H9 (cell line): ENCODE data around the gene MMP25. TPM values are rescaled to one million over a fixed set of nuclear protein-coding genes. Genes with fewer than 3 reads are reported as not detected.

Experiments
- DNase-seq: peaks from one replicate; pipeline ENCODE4 v3.0.0-alpha.2; 2017
- H2AFZ ChIP-seq: one replicate; pipeline ENCODE4 v1.6.1; 2013; ENCODE audit warnings: mild to moderate bottlenecking, low read length, control low read depth, moderate library complexity
- H2AK5ac ChIP-seq: 2 replicates; pipeline ENCODE4 v1.6.1; 2013; ENCODE audit warnings: low read length, control low read depth, mixed read lengths; ENCODE audit not compliant: insufficient read length
- H2BK120ac ChIP-seq: one replicate; pipeline ENCODE4 v1.6.1; 2013; ENCODE audit warnings: low read depth, mild to moderate bottlenecking, low read length, control low read depth, inconsistent platforms; ENCODE audit not compliant: poor library complexity, severe bottlenecking
- H2BK12ac ChIP-seq: 2 replicates; pipeline ENCODE4 v1.6.1; 2013; ENCODE audit warnings: low read length, control low read depth, mixed read lengths, low read depth; ENCODE audit not compliant: insufficient read length
- H2BK15ac ChIP-seq: 2 replicates; pipeline ENCODE4 v1.6.1; 2013; ENCODE audit warnings: low read depth, low read length, control low read depth
- H2BK20ac ChIP-seq: one replicate; pipeline ENCODE4 v1.6.1; 2013; ENCODE audit warnings: low read depth, mild to moderate bottlenecking, low read length, control low read depth, inconsistent platforms; ENCODE audit not compliant: poor library complexity, severe bottlenecking
- H2BK5ac ChIP-seq: 2 replicates; pipeline ENCODE4 v1.6.1; 2013; ENCODE audit warnings: low read length, control low read depth, mixed read lengths; ENCODE audit not compliant: insufficient read length
- H3K14ac ChIP-seq: 2 replicates; pipeline ENCODE4 v1.6.1; 2013; ENCODE audit warnings: low read length, control low read depth; ENCODE audit not compliant: insufficient read depth
- H3K18ac ChIP-seq: 2 replicates; pipeline ENCODE4 v1.6.1; 2013; ENCODE audit warnings: low read depth, mild to moderate bottlenecking, mixed read lengths, low read length, control low read depth; ENCODE audit not compliant: insufficient read length
- H3K23ac ChIP-seq: 2 replicates; pipeline ENCODE4 v1.6.1; 2013; ENCODE audit warnings: low read length, control low read depth, mixed read lengths, low read depth; ENCODE audit not compliant: insufficient read length
- H3K23me2 ChIP-seq: 2 replicates; pipeline ENCODE4 v1.6.1; 2013; ENCODE audit warnings: low read depth, mild to moderate bottlenecking, mixed read lengths, low read length, control low read depth; ENCODE audit not compliant: insufficient read length, poor library complexity, severe bottlenecking
- H3K27ac ChIP-seq: 2 replicates; pipeline ENCODE4 v1.5.1; 2013; ENCODE audit warnings: low read length, control low read depth, mixed read lengths, low read depth; ENCODE audit not compliant: insufficient read length
- H3K27me3 ChIP-seq: 2 replicates; pipeline ENCODE4 v1.6.1; 2013; ENCODE audit warnings: low read length, control low read depth, inconsistent platforms; ENCODE audit not compliant: insufficient read depth
- H3K4ac ChIP-seq: 2 replicates; pipeline ENCODE4 v1.6.1; 2013; ENCODE audit warnings: low read depth, mild to moderate bottlenecking, control low read depth, inconsistent platforms, low read length, moderate library complexity
- H3K4me1 ChIP-seq: 2 replicates; pipeline ENCODE4 v1.6.1; 2013; ENCODE audit warnings: low read length, control low read depth, inconsistent platforms; ENCODE audit not compliant: insufficient read depth
- H3K4me2 ChIP-seq: 2 replicates; pipeline ENCODE4 v1.6.1; 2013; ENCODE audit warnings: low read length, control low read depth, mixed read lengths; ENCODE audit not compliant: insufficient read length, insufficient read depth
- H3K56ac ChIP-seq: 2 replicates; pipeline ENCODE4 v1.6.1; 2013; ENCODE audit warnings: low read depth, mild to moderate bottlenecking, mixed read lengths, low read length, control low read depth; ENCODE audit not compliant: insufficient read length
- H3K79me1 ChIP-seq: 2 replicates; pipeline ENCODE4 v1.6.1; 2013; ENCODE audit warnings: low read depth, mild to moderate bottlenecking, moderate library complexity, low read length, control low read depth, inconsistent platforms; ENCODE audit not compliant: insufficient read depth, poor library complexity, severe bottlenecking
- H3K79me2 ChIP-seq: 2 replicates; pipeline ENCODE4 v1.6.1; 2013; ENCODE audit warnings: low read length, control low read depth, inconsistent platforms; ENCODE audit not compliant: insufficient read depth
- H3K9ac ChIP-seq: 2 replicates; pipeline ENCODE4 v1.6.1; 2013; ENCODE audit warnings: low read length, control low read depth, mixed read lengths; ENCODE audit not compliant: insufficient read length; ENCODE audit errors: extremely low read depth
- H3K9me3 ChIP-seq: one replicate; pipeline ENCODE4 v1.6.1; 2013; ENCODE audit warnings: low read depth, low read length, inconsistent platforms; ENCODE audit not compliant: control insufficient read depth
- H3T11ph ChIP-seq: one replicate; pipeline ENCODE4 v1.6.1; 2013; ENCODE audit warnings: mild to moderate bottlenecking, low read length, control low read depth, inconsistent platforms
- H4K20me1 ChIP-seq: one replicate; pipeline ENCODE4 v1.6.1; 2013; ENCODE audit not compliant: control insufficient read depth, insufficient read length, insufficient read depth
- H4K5ac ChIP-seq: 2 replicates; pipeline ENCODE4 v1.6.1; 2013; ENCODE audit warnings: low read depth, mild to moderate bottlenecking, mixed read lengths, low read length, control low read depth; ENCODE audit not compliant: insufficient read length
- H4K8ac ChIP-seq: replicated peaks from 2 replicates; pipeline ENCODE4 v1.6.1; 2013; ENCODE audit warnings: low read length, control low read depth, mixed read lengths, low read depth; ENCODE audit not compliant: insufficient read length
- H4K91ac ChIP-seq: 2 replicates; pipeline ENCODE4 v1.6.1; 2013; ENCODE audit warnings: low read depth, mild to moderate bottlenecking, moderate library complexity, mixed read lengths, low read length, control low read depth; ENCODE audit not compliant: insufficient read length
- H3K27ac Mint-ChIP-seq, 3 experiments: 2 replicates in 2 of 3; 3 replicates in 1 of 3; pipeline ENCODE4 v1.8.0; 2020 to 2021; ENCODE audit warnings: mixed read lengths in 3 of 3, mild to moderate bottlenecking in 1 of 3, moderate library complexity in 1 of 3
- H3K27me3 Mint-ChIP-seq: 2 replicates; pipeline ENCODE4 v1.8.0; 2021; ENCODE audit warnings: low read depth, mild to moderate bottlenecking, moderate library complexity, mixed read lengths
- H3K36me3 Mint-ChIP-seq, 3 experiments: 2 replicates in 2 of 3; 3 replicates in 1 of 3; pipeline ENCODE4 v1.8.0; 2020 to 2021; ENCODE audit warnings: low read depth in 3 of 3, mixed read lengths in 3 of 3; ENCODE audit not compliant: insufficient read depth in 1 of 3
- H3K4me1 Mint-ChIP-seq, 2 experiments: 2 replicates each; pipeline ENCODE4 v1.8.0; 2020; ENCODE audit warnings: mixed read lengths in 2 of 2
- H3K4me3 Mint-ChIP-seq, 2 experiments: 2 replicates in 1 of 2; 3 replicates in 1 of 2; pipeline ENCODE4 v1.8.0; 2020 to 2021; ENCODE audit warnings: mild to moderate bottlenecking in 2 of 2, mixed read lengths in 2 of 2, moderate library complexity in 1 of 2
- H3K9me3 Mint-ChIP-seq, 2 experiments: 2 replicates in 1 of 2; 3 replicates in 1 of 2; pipeline ENCODE4 v1.8.0; 2020; ENCODE audit warnings: mild to moderate bottlenecking in 2 of 2, mixed read lengths in 2 of 2, moderate library complexity in 1 of 2
- WGBS: extraction: QIAGEN DNeasy Blood & Tissue Kit; methylation state at CpG from one replicate; pipeline ENCODE4 v1.1.7; 2013; ENCODE audit warnings: missing lambda C conversion rate, low lambda C conversion rate, mixed read lengths; ENCODE audit not compliant: insufficient read length; ENCODE audit errors: extremely low coverage; 5-methylcytosine and 5-hydroxymethylcytosine counted together
- total RNA-seq: library from RNA; stranded (reverse); gene quantifications from 2 replicates; pipeline ENCODE4 v1.2.1, GENCODE V29; 2021
- TF ChIP-seq, protein P1 (sequence below): fragments of 200-600 bp; sonication (generic); conservative IDR thresholded peaks from 3 replicates; pipeline ENCODE4 v1.8.0; 2021; ENCODE audit warnings: antibody characterized with exemption, mild to moderate bottlenecking

Gene MMP25
- total RNA-seq, 1 experiment from 2014 or later: 13.5 TPM

GRCh38 chr16:3089717-3090592, 43.6 kb downstream of the MMP25 start:
- Histone ChIP-seq H3K79me2 (peaks cover 4% of the 10 kb centered on the region; the same call in 1 of the 2 replicates), H3K4me1 (no peaks in the 10 kb centered on the region), H2BK120ac (no peak overlapping the region), H2AK5ac (no peak overlapping the region), H3K9me3 (no peaks in the 10 kb centered on the region), H3K18ac (no peak overlapping the region), H2BK15ac (no peak overlapping the region), H3T11ph (no peak overlapping the region), H4K5ac (no peak overlapping the region), H4K20me1 (no peaks in the 10 kb centered on the region), H3K14ac (no peak overlapping the region), H3K4me2 (no peak overlapping the region), H4K8ac (no peak overlapping the region), H3K23ac (no peak overlapping the region), H2AFZ (no peak overlapping the region), H3K27ac (no peak overlapping the region), H3K79me1 (peaks cover 6% of the 10 kb centered on the region), H4K91ac (no peak overlapping the region), H3K9ac (no peak overlapping the region), H3K23me2 (no peaks in the 10 kb centered on the region), H2BK20ac (no peak overlapping the region), H3K4ac (no peak overlapping the region), H2BK12ac (no peak overlapping the region), H3K56ac (no peak overlapping the region), H3K27me3 (no peaks in the 10 kb centered on the region), H2BK5ac (no peak overlapping the region)
- TF ChIP-seq, protein P1, sequence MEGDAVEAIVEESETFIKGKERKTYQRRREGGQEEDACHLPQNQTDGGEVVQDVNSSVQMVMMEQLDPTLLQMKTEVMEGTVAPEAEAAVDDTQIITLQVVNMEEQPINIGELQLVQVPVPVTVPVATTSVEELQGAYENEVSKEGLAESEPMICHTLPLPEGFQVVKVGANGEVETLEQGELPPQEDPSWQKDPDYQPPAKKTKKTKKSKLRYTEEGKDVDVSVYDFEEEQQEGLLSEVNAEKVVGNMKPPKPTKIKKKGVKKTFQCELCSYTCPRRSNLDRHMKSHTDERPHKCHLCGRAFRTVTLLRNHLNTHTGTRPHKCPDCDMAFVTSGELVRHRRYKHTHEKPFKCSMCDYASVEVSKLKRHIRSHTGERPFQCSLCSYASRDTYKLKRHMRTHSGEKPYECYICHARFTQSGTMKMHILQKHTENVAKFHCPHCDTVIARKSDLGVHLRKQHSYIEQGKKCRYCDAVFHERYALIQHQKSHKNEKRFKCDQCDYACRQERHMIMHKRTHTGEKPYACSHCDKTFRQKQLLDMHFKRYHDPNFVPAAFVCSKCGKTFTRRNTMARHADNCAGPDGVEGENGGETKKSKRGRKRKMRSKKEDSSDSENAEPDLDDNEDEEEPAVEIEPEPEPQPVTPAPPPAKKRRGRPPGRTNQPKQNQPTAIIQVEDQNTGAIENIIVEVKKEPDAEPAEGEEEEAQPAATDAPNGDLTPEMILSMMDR: no peak
- Mint-ChIP-seq H3K4me3 (no peak overlapping the region), H3K27me3 (no peaks in the 10 kb centered on the region; the same call in 1 of the 2 replicates), H3K4me1 (peaks cover 16 to 24% of the 10 kb centered on the region in 2 experiments), H3K27ac (no peak overlapping the region), H3K36me3 (peaks cover 45 to 79% (median 47%) of the 10 kb centered on the region in 3 experiments), H3K9me3 (no peaks in the 10 kb centered on the region)
- no peak for DNase-seq
- WGBS: no CpG with 5 or more reads among the region's 81 CpGs
